Measurements from ENCODE around the gene MRPL12.
"Not testable (repeated sequence)": the region's sequence is repeated elsewhere in the genome, so short reads cannot be mapped to it uniquely, and the experiment has no call there.

Gene MRPL12

DNA sequence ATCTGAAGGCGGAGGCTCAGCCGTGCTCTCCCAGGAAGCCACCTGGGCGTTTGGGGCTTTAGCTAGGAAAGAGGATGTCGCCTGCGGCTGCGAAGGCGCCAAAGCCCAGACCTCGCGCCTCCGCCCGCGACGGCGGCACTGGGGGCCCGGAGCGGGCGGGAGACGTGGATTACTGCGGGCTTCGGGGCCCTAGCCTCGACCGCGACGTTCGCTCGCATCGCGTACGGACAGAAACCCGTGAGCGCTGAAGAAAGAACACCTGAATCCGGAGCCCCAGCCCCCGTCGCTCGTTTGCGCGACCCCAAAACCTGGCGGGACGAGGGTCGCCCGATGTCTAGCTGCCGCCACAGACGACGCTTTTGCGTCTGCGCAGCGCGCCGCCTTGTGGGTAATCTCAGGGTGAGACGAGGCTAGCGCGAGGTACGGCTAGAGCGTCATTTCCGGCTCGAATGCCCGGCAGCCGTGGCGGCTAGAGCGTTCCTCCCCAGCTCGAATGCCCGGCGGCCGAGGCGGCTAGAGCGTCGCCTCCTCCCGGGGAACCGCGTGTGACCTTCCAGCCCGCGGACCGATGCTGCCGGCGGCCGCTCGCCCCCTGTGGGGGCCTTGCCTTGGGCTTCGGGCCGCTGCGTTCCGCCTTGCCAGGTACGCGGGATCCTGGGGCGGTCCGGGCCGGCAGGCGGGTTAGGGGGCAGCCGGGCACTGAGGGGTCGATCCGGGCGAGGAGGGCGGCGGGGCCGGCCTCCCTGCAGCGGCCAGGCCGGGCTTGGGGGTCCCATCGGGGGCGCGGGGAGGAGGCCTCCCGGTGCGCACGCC, at the start of gene MRPL12:
MRPL12 (plus strand) TSS at position 434 of the 813 bp plus-strand sequence; CDS start at position 569, 135 bp downstream.
- DNase-seq, result peak; percentile 92

DNA sequence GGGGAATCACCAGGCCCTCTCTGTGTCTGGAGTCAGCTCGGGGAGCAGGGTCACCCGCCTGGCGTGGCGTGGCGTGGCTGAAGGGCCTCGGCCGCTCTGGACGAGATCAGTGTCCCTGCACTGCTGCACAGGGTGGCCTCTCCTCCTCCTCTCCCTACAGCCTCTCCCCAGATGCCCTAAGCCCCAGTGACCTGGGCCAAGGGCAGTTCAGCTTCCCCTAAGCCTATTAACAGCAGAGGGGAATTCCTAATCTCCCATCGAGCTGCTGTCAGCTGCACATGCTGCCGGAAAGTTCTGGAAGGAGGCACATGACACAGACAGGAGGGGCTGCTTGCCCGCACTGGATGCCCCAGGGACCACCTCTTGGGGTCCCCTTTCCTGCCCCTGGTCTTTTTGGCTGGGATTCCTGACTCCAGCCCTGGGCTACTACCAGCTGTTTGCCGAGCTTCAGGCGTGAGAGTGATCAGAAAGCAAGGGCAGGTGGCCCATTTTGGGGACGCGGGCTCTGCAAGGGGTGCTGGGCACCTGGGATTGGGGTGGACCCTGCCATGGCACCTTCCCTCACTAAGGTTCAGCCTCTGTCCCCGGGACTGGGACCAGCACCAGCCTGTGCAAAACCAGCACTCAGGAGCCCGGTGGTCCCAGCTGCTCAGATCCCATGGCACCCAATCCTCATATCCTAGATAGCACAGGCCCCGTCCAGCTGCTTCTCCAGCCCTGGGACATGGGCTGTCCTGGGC, 47.6 kb upstream of the MRPL12 start:
- DNase-seq, result no peak

DNA sequence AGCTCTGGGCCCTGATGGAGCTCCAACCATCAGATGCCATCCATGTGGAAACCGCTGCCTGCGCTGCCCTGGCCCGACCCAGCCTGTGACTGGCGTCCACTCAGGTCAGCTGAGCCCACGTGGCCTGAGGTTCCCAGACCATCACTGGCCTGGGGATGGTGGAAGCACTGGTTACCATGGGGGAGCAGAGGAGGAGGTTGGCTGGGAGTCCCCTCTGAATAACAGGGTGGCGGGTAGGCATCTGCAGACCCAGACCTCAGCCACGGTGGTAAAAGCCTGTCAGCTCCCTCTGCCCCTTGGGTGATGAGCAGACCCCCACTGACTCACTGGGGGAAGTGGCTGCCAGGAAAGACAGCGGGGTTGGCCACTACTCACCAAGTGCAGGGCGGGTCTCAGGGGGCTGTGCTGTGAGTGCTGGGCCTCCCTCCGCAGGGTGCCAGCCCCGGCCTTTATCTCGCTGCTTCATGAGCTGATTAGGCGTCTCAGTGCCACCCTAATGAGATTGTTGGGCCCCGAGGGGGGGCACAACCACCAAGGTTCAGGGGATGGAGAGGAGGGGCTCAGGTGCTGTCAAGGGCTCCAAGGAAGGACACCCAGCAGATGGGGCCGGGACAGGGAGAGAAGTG, 46.9 kb upstream of the MRPL12 start, which contains the start of gene PDE6G:
PDE6G (minus strand) TSS at position 425 of the 626 bp plus-strand sequence. CDS start 3,237 bp downstream, outside the sequence.
- DNase-seq, result no peak

DNA sequence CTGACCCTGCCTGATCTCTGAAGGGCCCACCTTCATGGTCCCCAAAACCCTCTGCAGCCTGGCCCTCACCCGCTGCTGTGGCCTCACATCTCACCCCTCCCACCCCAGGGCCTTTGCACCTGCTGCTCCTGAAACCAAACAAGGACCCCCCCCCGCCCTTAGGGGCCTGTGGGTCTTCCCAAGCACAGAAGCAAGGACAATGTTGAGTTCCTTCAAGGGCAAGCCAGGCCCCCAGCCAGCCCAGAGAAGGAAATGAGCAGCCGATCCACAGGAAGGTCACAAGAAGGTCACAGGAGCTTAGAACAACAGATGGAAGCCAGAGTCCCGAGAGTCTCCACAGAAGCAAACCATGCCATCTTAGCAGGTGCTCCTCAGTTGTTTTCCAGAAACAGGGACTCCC, 46.3 kb upstream of the MRPL12 start:
- no peak for DNase-seq

DNA sequence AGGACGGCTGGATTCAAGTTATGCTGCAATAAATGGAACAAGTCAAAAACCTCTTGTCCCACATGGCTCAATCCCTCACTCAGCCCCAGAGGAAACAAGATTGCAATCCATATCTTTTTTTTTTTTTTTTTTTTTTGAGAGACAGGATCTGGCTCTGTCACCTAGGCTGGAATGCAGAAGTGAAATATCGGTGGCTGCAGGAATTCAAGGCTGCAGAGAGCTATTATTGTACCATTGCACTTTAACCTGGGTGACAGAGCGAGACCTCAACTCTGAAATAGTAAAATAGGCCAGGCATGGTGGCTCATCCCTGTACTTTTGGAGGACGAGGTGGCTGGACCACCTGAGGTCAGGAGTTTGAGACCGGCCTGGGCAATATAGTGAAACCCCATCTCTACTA, 44.1 kb upstream of the MRPL12 start:
- no peak for DNase-seq

DNA sequence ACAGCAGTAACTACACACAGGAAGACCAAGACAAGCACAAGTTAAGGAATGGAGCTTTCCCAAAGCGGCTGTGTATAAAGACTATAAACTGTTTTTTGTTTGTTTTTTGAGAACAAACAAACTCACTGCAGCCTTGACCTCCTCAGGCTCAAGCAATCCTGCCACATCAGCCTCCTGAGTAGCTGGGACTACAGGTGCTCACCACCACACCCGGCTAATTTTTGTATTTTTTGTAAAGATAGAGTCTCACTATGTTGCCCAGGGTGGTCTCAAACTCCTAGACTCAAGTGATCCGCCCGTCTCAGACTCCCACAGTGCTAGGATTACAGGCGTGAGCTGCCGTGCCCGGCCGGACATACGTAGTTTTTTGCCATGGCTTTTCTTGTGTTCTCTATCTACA, 42.7 kb upstream of the MRPL12 start:
- DNase-seq, result no peak

DNA sequence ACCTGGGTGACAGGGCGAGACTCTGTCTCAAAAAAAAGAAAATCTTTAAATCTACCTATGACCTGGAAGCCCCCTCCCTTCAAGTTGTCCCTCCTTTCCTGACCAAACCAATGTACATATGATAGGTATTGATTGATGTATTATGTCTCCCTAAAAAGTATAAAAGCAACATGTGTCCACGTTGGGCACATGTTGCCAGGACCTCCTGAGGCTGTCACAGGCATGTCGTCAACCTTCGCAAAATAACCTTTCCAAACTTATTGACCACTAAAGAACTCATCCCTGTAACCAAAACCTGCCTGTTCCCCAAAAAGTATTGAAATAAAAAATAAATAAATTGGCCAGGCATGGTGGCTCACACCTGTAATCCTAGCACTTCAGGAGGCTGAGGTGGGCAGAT, 41.2 kb upstream of the MRPL12 start:
- no peak for DNase-seq

DNA sequence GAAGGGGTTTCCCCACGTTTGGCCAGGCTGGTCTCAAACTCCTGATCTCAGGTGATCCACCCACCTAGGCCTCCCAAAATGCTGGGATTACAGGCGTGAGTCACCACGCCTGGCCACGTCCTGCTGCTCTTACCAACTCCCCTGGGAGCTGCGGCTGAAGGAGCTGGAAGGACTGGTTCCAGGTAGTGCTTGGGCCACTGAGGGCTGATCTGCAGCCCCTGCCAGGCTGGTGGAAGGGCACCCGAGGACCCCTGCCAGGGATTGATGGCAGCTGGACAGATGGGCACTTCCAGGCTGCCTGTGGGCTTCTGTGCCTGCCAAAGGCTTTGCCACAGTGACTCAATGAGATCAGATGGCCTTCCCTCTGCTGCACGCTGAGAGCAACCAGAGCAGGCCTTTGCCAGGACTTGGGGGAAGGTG, 39.1 kb upstream of the MRPL12 start:
- DNase-seq, result no peak

DNA sequence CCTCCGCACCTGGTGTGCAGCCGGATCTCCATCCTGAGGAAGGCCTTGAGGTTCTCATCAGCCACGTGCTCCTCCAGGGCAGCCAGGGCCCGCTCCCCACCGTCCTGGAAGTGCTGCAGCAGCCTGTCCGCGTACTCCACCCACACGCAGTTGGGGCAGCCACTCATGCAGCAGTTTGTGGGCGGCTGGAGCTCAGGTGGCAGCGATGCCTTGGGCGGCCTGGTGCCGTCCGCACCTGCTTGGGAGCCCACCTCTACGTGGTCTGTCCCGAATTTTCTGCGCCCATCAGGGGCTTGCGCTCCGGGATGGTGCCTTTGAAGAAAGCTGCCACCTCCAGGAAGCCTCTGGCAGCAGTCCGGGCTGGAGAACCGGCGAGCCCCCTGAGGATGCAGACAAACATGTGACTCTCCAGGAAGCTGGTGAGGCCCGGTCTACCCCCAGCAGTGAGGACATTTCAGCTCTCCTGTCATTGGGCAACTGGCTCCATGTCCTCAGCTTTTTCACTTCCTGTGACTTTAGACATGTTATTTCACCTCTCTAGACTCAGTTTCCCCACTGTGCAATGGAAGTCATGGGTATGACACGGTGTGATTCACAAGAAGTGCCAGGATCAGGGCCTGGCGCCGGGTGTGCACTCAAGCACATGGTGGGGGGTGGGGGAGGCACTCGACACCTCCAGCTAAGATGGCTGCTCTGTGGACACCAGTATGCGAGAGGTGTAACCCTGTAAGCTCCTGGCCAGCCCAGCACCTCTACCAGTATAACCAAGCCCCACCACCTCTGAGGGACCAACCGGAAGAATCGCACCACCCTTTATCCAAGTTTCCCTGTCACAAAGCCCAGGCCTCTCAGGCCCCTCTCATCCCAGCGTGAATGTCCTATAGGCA, 37.7 kb upstream of the MRPL12 start:
- DNase-seq, result no peak

DNA sequence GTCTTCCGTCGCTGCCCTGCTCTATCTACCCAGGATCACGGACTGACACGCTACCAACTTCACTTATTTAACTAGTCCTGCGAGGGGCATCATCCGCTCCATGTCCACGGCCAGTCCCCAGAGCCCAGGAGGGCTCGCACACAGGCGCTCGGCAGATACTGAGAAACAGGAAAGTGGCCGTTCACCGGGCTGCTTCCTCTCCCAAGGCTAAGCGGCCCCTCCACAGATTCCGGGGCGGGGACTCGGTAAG, 37.1 kb upstream of the MRPL12 start:
- no peak for DNase-seq

DNA sequence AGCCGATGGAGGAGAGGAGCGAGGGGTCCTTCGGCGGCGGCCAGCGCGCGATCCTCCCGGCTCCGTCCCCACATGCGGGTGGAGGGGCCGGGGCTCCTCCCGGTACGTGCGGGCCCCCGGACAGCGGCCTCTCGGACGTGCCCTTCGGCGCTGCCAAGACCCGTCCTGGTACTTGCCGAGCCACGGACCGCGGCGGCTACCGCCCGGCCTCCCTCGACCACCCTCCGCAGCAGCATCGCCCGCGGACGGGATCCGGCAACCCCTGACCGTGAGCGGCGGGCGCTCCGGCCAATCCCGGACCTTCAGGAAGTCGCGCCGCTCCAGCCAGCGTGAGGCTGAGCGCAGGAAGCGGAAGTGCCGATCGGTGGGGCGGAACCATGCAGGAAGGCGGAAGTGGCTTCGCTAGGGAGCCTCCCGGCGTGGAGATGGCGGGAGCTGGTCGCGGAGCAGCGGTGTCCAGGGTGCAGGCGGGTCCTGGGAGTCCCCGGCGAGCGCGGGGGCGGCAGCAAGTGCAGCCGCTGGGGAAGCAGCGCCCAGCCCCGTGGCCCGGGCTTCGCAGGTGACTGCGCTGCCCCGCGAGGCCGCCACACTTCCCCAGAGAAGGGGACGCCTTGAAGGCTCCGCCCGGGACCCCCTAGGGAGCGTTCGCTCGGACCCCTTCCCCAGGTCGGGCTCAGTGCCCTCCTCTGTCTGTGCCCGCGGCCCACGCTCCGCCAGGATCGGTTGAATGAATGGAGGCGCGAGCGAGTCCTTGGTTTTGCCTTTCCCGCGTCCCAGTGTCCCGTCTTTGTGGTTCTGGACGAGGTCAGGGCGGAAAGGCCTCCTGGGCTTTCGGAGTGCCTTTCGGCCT, 36.6 kb upstream of the MRPL12 start, which contains the start of the genes CCDC137 and OXLD1:
CCDC137 (plus strand) TSS at position 396 of the 850 bp plus-strand sequence; CDS start at position 426, 30 bp downstream.
OXLD1 (minus strand) TSS at position 264 of the 850 bp plus-strand sequence; CDS start at position 236, 28 bp downstream.
- peak; percentile 87 for DNase-seq

DNA sequence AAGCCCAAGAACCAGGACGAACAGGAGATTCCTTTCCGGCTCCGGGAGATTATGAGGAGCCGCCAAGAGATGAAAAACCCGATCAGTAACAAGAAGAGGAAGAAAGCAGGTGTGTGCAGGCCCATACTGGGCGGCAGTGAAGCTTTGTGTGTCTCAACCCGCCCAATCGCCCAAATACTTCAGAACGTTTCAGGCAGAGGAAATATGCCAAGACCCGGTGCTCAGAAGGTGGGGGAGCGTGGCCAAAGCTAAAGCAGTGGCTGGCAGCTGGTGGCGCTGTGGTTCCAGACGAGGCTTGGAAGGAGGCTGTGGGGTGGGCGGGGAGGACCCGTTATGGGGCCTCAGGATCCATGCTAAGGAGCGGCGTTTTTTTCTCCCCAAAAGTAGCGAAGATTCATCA, 35.4 kb upstream of the MRPL12 start:
- no peak for DNase-seq

DNA sequence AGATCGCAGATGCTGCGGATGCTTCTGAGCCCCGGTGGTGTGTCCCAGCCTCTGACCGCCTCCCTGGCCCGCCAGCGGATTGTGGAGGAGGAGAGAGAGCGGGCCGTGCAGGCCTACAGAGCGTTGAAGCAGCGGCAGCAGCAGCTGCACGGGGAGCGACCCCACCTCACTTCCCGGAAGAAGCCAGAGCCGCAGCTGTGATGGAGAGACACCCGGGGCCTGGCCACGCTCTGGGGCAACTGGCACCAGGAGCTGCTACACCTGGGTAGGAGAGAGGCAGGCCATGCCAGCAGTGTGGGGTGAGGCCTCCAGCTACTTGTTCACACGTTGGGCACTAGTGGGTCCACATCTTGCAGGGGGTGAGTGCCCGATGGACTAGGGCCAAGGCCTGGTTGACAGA, 30.7 kb upstream of the MRPL12 start:
- no peak for DNase-seq

DNA sequence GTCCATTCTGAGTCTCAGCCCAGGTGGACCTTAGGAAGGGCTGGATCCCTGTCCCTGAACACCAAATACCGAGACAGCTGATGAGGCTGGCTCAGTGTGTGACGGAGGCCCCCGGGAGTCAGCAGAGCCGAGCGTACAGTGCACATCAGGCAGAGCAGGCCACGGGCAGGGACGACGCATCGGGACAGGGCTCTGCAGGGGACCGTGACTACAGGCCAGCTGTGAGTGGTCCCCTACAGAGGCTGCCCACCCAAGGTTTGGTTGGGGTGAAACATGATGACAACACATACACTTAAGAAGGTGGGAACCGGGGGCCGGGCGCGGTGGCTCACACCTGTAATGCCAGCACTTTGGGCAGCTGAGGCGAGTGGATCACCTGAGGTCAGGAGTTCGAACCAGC, 30.2 kb upstream of the MRPL12 start:
- no peak for DNase-seq

DNA sequence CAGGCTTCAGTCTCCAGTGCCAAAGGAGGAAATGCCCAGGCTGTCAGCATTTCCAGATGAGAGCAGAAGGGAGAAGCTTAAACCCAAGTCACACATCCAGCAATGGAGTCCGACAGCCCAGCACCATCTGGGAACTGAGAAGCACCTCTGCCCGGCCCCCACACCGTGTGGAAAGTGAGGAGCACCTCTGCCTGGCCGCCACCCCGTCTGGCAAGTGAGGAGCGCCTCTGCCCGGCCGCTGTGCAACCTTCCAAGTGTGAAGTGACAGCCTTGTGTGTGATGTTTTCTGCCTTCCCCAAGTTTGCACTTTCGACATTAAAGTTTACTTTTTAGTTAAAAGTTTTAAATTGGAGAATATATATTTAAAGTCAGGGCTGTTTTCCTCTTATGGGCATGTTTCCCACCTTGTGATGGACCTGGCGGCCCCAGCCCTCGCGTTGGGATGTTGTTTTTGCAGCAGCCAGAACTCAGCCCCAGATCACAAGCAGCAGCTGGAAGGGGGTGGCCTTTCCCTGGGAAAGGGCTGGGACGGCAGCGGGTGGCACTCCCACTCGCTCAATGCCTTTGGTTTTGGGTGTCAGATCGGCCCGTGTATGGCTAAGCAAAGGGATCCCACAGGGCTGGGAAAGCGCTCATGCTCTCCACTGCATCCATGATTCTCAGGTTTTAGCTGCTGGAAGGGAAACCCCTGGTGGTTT, 29.5 kb upstream of the MRPL12 start:
- no peak for DNase-seq

DNA sequence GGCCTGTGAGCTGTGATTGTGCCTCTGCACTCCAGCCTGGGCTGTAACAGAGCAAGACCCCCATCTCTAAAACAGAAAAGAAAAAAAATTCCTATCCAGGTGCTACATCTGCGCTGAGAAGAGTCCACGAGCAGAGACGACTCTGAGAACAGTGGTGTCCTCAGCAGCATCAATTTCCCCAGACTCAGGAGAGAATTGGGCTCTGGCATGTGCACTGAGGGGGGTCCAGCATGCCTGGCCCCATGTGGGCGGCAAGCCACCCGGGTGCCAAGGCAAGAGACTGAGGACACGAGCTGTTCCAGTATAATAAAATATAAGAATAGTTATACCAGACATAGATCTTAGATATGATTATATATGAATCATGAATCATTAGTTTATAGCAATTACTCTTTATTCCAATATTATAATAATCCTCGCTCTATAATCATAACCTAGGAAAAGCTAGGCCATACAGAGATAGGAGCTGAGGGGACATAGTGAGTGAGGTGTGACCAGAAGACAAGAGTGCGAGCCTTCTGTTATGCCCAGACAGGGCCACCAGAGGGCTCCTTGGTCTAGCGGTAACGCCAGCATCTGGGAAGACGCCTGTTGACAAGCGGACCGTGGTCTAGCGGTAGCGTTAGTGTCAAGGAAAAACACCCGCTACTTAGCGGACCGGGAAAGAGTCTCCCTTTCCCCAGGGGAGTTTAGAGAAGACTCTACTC, 27.5 kb upstream of the MRPL12 start:
- not testable (repeated sequence) for DNase-seq

DNA sequence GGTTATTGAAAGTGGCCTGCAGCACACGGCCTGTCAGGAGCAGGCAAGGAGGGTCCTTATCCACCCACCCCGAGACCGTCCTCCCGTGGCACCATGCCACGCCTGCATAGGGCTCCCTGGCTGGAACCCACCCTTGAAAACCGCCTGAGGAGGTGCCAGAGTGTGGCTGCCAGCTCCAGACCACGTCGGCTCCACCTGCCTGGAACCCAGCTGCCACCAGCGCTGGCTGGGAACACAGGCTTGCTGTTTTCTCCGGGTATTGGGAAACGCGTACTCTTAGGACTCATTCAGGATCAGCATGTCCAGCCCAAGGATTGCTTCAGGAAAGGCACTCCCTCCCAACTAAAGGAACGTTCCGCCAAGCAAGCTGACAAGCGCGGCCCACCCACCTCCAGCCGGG, 26.3 kb upstream of the MRPL12 start:
- no peak for DNase-seq

DNA sequence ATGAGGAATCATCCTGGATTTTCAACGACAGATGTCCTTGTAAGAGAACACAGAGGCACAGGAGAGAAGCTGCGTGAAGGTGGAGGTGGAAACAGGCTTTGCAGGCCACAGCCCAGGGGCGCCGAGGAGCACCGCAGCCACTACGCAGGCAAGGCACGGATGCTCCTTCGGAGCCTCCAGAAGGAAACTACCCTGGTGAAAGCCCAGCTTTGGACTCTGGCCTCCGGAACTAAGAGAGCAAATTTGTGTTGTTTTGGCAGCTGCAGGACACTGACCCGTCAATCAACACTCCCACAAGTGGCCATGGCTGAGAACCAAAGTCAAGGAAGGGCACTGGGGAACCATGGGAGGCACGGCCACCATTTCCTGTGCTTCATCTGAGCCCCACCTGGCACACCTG, 23.0 kb upstream of the MRPL12 start:
- DNase-seq, result no peak

DNA sequence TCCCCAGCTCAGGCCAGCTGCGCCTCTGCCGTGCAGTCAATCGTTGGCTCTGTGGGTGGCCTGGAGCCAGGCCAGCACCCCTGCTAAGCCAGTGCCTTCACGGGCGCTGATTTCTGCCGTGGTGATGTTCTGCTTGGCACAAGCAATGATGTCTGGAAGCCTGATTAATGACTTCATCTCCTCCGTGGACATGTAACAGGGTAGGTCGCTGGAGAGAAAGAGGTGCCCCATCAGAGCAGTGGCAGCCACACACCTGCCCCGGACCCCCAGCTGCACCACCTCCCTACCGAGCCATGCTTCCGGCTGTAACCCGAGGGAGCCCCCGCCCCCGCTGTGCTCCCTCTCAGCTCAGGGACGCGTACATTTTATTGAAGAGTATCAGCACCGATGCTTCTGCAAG, 21.5 kb upstream of the MRPL12 start:
- DNase-seq, result no peak

DNA sequence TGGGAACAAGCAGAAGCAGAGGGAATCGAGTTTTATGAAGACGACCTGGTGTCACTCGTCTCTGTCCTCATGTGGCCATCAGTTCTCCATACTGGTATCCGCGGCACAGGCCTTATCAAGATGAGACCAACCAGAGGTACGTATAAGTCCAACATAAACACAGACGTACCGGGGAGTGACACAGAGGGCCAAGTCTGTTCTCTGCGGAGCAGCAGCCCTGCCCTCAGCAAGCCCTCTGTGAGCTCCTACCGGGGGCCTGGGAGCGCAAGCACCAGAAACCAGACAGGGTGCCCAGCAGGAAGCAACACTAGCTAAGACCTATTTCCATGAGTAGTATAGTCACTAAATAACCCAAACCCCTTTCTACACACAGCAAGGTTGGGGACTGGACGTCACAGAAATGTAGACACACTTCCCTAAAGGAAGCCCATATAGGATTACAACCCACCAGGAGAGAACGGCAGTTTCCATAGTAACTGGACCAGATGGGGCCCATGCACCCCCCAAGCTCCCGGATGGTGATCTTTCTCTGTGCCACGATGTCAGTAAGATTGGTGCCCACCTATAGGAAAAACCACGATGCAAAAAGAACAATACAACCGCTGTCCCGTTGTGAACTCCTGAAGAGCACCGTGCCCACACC, 20.5 kb upstream of the MRPL12 start:
- no peak for DNase-seq
